SK-N-SH (cell line): Measurements from ENCODE around the gene PGBD4. TPM values are rescaled to one million over a fixed set of nuclear protein-coding genes. Genes with fewer than 3 reads are reported as not detected.

Experiments
- CTCF ChIA-PET: fragments of 300-600, 350-600 bp; formaldehyde crosslinking; extraction: SDS; loops from one replicate; lab custom pipeline; 2021; lab: Yijun Ruan, JAX
- POLR2A ChIA-PET: fragments of 350-600 bp; sonication (Branson Sonifier 250); formaldehyde crosslinking; extraction: SDS; loops from one replicate; lab custom pipeline; 2020; ENCODE audit warnings: antibody characterized with exemption, inconsistent platforms; lab: Yijun Ruan, JAX
- DNase-seq: peaks from one replicate; pipeline ENCODE4 v3.0.0; 2012
- H2AFZ ChIP-seq: fragments of 200-600 bp; sonication (generic); 2 replicates; pipeline ENCODE4 v1.8.1; 2016; ENCODE audit warnings: antibody characterized with exemption, mild to moderate bottlenecking, low read depth
- H3F3A ChIP-seq: fragments of 200-600 bp; sonication (generic); replicated peaks from 2 replicates; pipeline ENCODE3; 2016; ENCODE audit warnings: antibody characterized with exemption, mild to moderate bottlenecking; ENCODE audit not compliant: insufficient read depth
- H3K27ac ChIP-seq, 2 experiments: fragments of 200-500 bp in 1 of 2; fragments of 200-600 bp in 1 of 2; sonication (Bioruptor generic) in 1 of 2; sonication (generic), shearing (Covaris generic) in 1 of 2; 2 replicates each; pipeline versions ENCODE4 v1.5.1 to v1.6.1; 2014 to 2016; ENCODE audit warnings: low read depth in 2 of 2, inconsistent platforms in 1 of 2, low read length in 1 of 2, mild to moderate bottlenecking in 1 of 2, mixed read lengths in 1 of 2
- H3K27me3 ChIP-seq: fragments of 200-600 bp; sonication (generic), shearing (Covaris generic); 2 replicates; pipeline ENCODE4 v1.6.1; 2016; ENCODE audit warnings: mixed run types; ENCODE audit not compliant: insufficient read depth
- H3K36me3 ChIP-seq, 2 experiments: fragments of 200-500 bp in 1 of 2; fragments of 200-600 bp in 1 of 2; sonication (Bioruptor generic) in 1 of 2; sonication (generic) in 1 of 2; replicated peaks in 1 of 2; 2 replicates each; pipeline versions ENCODE3 to v1.5.1; 2014 to 2016; ENCODE audit warnings: low read length in 1 of 2, mild to moderate bottlenecking in 1 of 2; ENCODE audit not compliant: insufficient read depth in 2 of 2, control insufficient read depth in 1 of 2
- H3K4me1 ChIP-seq, 2 experiments: fragments of 200-500 bp in 1 of 2; fragments of 200-600 bp in 1 of 2; sonication (Bioruptor generic) in 1 of 2; sonication (generic), shearing (Covaris generic) in 1 of 2; 2 replicates each; pipeline versions ENCODE4 v1.5.1 to v1.6.1; 2014 to 2016; ENCODE audit warnings: low read depth in 1 of 2, low read length in 1 of 2, mixed run types in 1 of 2; ENCODE audit not compliant: insufficient read depth in 2 of 2, control insufficient read depth in 1 of 2
- H3K4me2 ChIP-seq: fragments of 200-600 bp; sonication (generic), shearing (Covaris generic); 2 replicates; pipeline ENCODE4 v1.6.1; 2017; ENCODE audit warnings: mixed run types
- H3K4me3 ChIP-seq, 2 experiments: fragments of 200-500 bp in 1 of 2; fragments of 200-600 bp in 1 of 2; sonication (Bioruptor generic) in 1 of 2; sonication (generic), shearing (Covaris generic) in 1 of 2; 2 replicates each; pipeline versions ENCODE4 v1.5.1 to v1.8.1; 2014 to 2016; ENCODE audit warnings: low read depth in 2 of 2, inconsistent platforms in 1 of 2, low read length in 1 of 2, mild to moderate bottlenecking in 1 of 2, mixed read lengths in 1 of 2, moderate library complexity in 1 of 2
- H3K79me2 ChIP-seq: fragments of 200-600 bp; sonication (generic); 2 replicates; pipeline ENCODE4 v1.8.1; 2017; ENCODE audit warnings: mild to moderate bottlenecking; ENCODE audit not compliant: insufficient read depth
- H3K9ac ChIP-seq: fragments of 200-600 bp; sonication (generic); 2 replicates; pipeline ENCODE4 v1.6.1; 2017; ENCODE audit warnings: mixed run types
- H3K9me2 ChIP-seq: fragments of 200-600 bp; sonication (generic); 2 replicates; pipeline ENCODE4 v1.6.1; 2017; ENCODE audit warnings: mixed run types
- H3K9me3 ChIP-seq: fragments of 200-600 bp; sonication (generic); 2 replicates; pipeline ENCODE4 v1.6.1; 2017; ENCODE audit warnings: mixed run types, mild to moderate bottlenecking, moderate library complexity
- H4K20me1 ChIP-seq: fragments of 200-600 bp; sonication (generic); 2 replicates; pipeline ENCODE4 v1.6.1; 2017; ENCODE audit warnings: mild to moderate bottlenecking, mixed run types; ENCODE audit not compliant: insufficient read depth
- ELF1 ChIP-seq: IDR thresholded peaks from 2 replicates; pipeline ENCODE4 v1.4.0; 2012
- GATA2 ChIP-seq: sonication (generic); formaldehyde crosslinking; IDR thresholded peaks from 2 replicates; pipeline ENCODE4 v1.5.0; 2020; ENCODE audit warnings: mild to moderate bottlenecking, missing genetic modification reagents
- MXI1 ChIP-seq: IDR thresholded peaks from 2 replicates; pipeline ENCODE4 v1.6.1; 2012; ENCODE audit warnings: mild to moderate bottlenecking, low read depth, low read length, improper control_type of control experiment
- NFIC ChIP-seq: IDR thresholded peaks from 2 replicates; pipeline ENCODE4 v1.4.0; 2012; ENCODE audit warnings: borderline replicate concordance
- NRF1 ChIP-seq: IDR thresholded peaks from 2 replicates; pipeline ENCODE4 v1.6.1; 2012; ENCODE audit warnings: low read depth, mild to moderate bottlenecking, low read length
- POLR2AphosphoS5 ChIP-seq: IDR thresholded peaks from 2 replicates; pipeline ENCODE4 v1.6.1; 2012; ENCODE audit warnings: low read depth, low read length
- RAD21 ChIP-seq: IDR thresholded peaks from 2 replicates; pipeline ENCODE4 v1.6.1; 2012; ENCODE audit warnings: mild to moderate bottlenecking, low read length
- REST ChIP-seq: IDR thresholded peaks from 2 replicates; pipeline ENCODE4 v1.6.1; 2012; ENCODE audit warnings: mild to moderate bottlenecking, low read depth, low read length, moderate library complexity
- RFX5 ChIP-seq: IDR thresholded peaks from 2 replicates; pipeline ENCODE4 v1.6.1; 2012; ENCODE audit warnings: mild to moderate bottlenecking, improper control_type of control experiment, low read length
- RXRA ChIP-seq: IDR thresholded peaks from 2 replicates; pipeline ENCODE4 v1.4.0; 2012; ENCODE audit warnings: low read depth, mild to moderate bottlenecking, borderline replicate concordance
- TAF1 ChIP-seq: IDR thresholded peaks from 2 replicates; pipeline ENCODE4 v1.6.1; 2012; ENCODE audit warnings: low read depth, mild to moderate bottlenecking, low read length, moderate library complexity, borderline replicate concordance
- TCF12 ChIP-seq: IDR thresholded peaks from 2 replicates; pipeline ENCODE4 v1.4.0; 2012
- ZBTB33 ChIP-seq: IDR thresholded peaks from 2 replicates; pipeline ENCODE4 v1.4.0; 2012; ENCODE audit warnings: low read depth, borderline replicate concordance
- WGBS: methylation state at CpG from one replicate; pipeline ENCODE4 v1.1.6; 2017; ENCODE audit warnings: low lambda C conversion rate; 5-methylcytosine and 5-hydroxymethylcytosine counted together
- polyA plus RNA-seq, 3 experiments: library from polyadenylated mRNA; depleted of rRNA; stranded (reverse); fragments of >200 nt; gene quantifications; 2 replicates each; pipeline ENCODE4 v1.2.3, GENCODE V29; 2012

PGBD4 gene
- polyA plus RNA-seq, 1 of the 3 experiments (the other 2 are of a cell fraction), result 0.77 TPM

GRCh38 chr15:34085746-34086145 lies 16.1 kb upstream of the PGBD4 start:
- no peak overlapping the region for H3K4me2 ChIP-seq
- no peak overlapping the region for H3K4me3 ChIP-seq
- no peak for TF ChIP-seq MXI1
- H3K9me3 ChIP-seq, result no peaks in the 10 kb centered on the region
- no peaks in the 10 kb centered on the region for H3K4me1 ChIP-seq
- H3K9me2 ChIP-seq, result no peaks in the 10 kb centered on the region
- no peak overlapping the region for H3K27ac ChIP-seq
- no peak overlapping the region for H2AFZ ChIP-seq
- peaks cover 49 to 50% of the 10 kb centered on the region in 2 experiments for H3K36me3 ChIP-seq
- WGBS, result 88% methylated on average over 2 of the region's 2 CpGs
- H3K79me2 ChIP-seq, result peaks cover 9% of the 10 kb centered on the region; the same call in 1 of the 2 replicates
- ChIA-PET POLR2A (no interaction called here), CTCF (interaction anchor here (1.1 kb wide), 1 partner anchor 23 kb away, joined by 4 read pairs; no protein-coding TSS in a partner anchor)
- no peak overlapping the region for H3K9ac ChIP-seq
- DNase-seq, result no peak
- peaks cover 12% of the 10 kb centered on the region for H3F3A ChIP-seq
- no peaks in the 10 kb centered on the region for H3K27me3 ChIP-seq
- no peaks in the 10 kb centered on the region for H4K20me1 ChIP-seq

GRCh38 chr15:34099914-34100313 lies 2.0 kb upstream of the PGBD4 start:
- Histone ChIP-seq H2AFZ (no peak overlapping the region), H4K20me1 (0 out of 2 replicates have a peak, but pooled peaks cover 4% of the 10 kb centered on the region), H3K27ac (no peak overlapping the region), H3K9ac (no peak overlapping the region; the same call in 1 of the 2 replicates), H3K4me2 (peak overlapping the region; percentile 71), H3K9me2 (no peaks in the 10 kb centered on the region), H3F3A (peaks cover 18% of the 10 kb centered on the region), H3K4me1 (peaks cover 8 to 9% of the 10 kb centered on the region in 2 experiments), H3K36me3 (peaks cover 5 to 11% of the 10 kb centered on the region in 2 experiments), H3K79me2 (peaks cover 68% of the 10 kb centered on the region), H3K27me3 (no peaks in the 10 kb centered on the region), H3K4me3 (no peak overlapping the region), H3K9me3 (no peaks in the 10 kb centered on the region)
- no peak for DNase-seq
- CTCF ChIA-PET, result interaction anchor here (1.0 to 1.3 kb wide), 4 partner anchors 9 to 110 kb away, joined by 3 to 4 read pairs (median 3); partner anchors contain the start of gene KATNBL1
- WGBS, result 96% methylated on average over 5 of the region's 5 CpGs
- POLR2A ChIA-PET, result no interaction called here
- no peak for TF ChIP-seq TCF12
- no peak for TF ChIP-seq GATA2 (CRISPR knock-in tag)
- no peak for TF ChIP-seq NFIC
- TF ChIP-seq REST, result no peak
- TF ChIP-seq ELF1, result no peak
- no peak for TF ChIP-seq ZBTB33
- TF ChIP-seq RFX5, result no peak
- TF ChIP-seq POLR2AphosphoS5, result no peak
- no peak for TF ChIP-seq RAD21
- TF ChIP-seq RXRA, result no peak
- TF ChIP-seq NRF1, result no peak
- TF ChIP-seq TAF1, result no peak
